CD4-positive, alpha-beta memory T cell (primary cell): ENCODE measurements around the gene NRCAM. TPM values are rescaled to one million over a fixed set of nuclear protein-coding genes. Genes with fewer than 3 reads are reported as not detected.

Experiments used
- CTCF ChIA-PET: fragments of 350-600 bp; sonication (Branson Sonifier 250); formaldehyde crosslinking; loops from one replicate; lab custom pipeline; 2021; ENCODE audit warnings: inconsistent platforms; ENCODE audit not compliant: partially characterized antibody; lab: Charles Lee
- POLR2A ChIA-PET: fragments of 350-600 bp; sonication (Branson Sonifier 250); formaldehyde crosslinking; loops from one replicate; lab custom pipeline; 2021; ENCODE audit not compliant: partially characterized antibody; lab: Charles Lee
- DNase-seq, 5 donors: peaks; one replicate each; pipeline versions ENCODE4 v3.0.0 to v3.0.0-alpha.2; 2020 to 2022; ENCODE audit warnings: mixed read lengths in 1 of 5
- H3K27ac ChIP-seq: one replicate; pipeline ENCODE4 v1.7.0; 2013; ENCODE audit warnings: low read depth, low read length
- H3K27me3 ChIP-seq: 2 replicates; pipeline ENCODE4 v1.7.0; 2013; ENCODE audit warnings: mild to moderate bottlenecking, low read length, moderate library complexity; ENCODE audit not compliant: insufficient read depth
- H3K36me3 ChIP-seq: 2 replicates; pipeline ENCODE4 v1.7.0; 2013; ENCODE audit warnings: mild to moderate bottlenecking, low read length, moderate library complexity; ENCODE audit not compliant: insufficient read depth
- H3K4me1 ChIP-seq: 2 replicates; pipeline ENCODE4 v1.7.0; 2013; ENCODE audit warnings: mild to moderate bottlenecking, low read length, moderate library complexity; ENCODE audit not compliant: insufficient read depth
- H3K4me3 ChIP-seq, 2 donors: one replicate each; pipeline ENCODE4 v1.7.0; 2013; ENCODE audit warnings: low read length in 2 of 2, mild to moderate bottlenecking in 1 of 2
- H3K9me3 ChIP-seq, 2 donors: one replicate each; pipeline ENCODE4 v1.7.0; 2013; ENCODE audit warnings: low read length in 2 of 2, control low read depth in 1 of 2; ENCODE audit not compliant: control insufficient read depth in 1 of 2
- H3K27ac Mint-ChIP-seq, 7 donors: one replicate each; pipeline ENCODE4 v1.8.0; 2020 to 2021; ENCODE audit warnings: mixed read lengths in 7 of 7, mild to moderate bottlenecking in 6 of 7, inconsistent platforms in 3 of 7, moderate library complexity in 3 of 7
- H3K27me3 Mint-ChIP-seq, 2 donors: one replicate each; pipeline ENCODE4 v1.8.0; 2020 to 2021; ENCODE audit warnings: mixed read lengths in 2 of 2
- H3K36me3 Mint-ChIP-seq, 2 donors: one replicate each; pipeline ENCODE4 v1.8.0; 2020 to 2021; ENCODE audit warnings: mixed read lengths in 2 of 2, inconsistent platforms in 1 of 2, mild to moderate bottlenecking in 1 of 2
- H3K4me1 Mint-ChIP-seq, 4 donors: one replicate each; pipeline ENCODE4 v1.8.0; 2020 to 2021; ENCODE audit warnings: mixed read lengths in 4 of 4, mild to moderate bottlenecking in 1 of 4
- H3K4me3 Mint-ChIP-seq, 8 donors: one replicate each; pipeline ENCODE4 v1.8.0; 2020 to 2021; ENCODE audit warnings: mixed read lengths in 8 of 8, mild to moderate bottlenecking in 7 of 8, moderate library complexity in 6 of 8, inconsistent platforms in 3 of 8
- H3K9me3 Mint-ChIP-seq, 8 donors: one replicate each; pipeline ENCODE4 v1.8.0; 2020 to 2021; ENCODE audit warnings: mixed read lengths in 8 of 8, mild to moderate bottlenecking in 5 of 8, inconsistent platforms in 3 of 8, moderate library complexity in 1 of 8
- intact Hi-C: fragments of 100-400 bp; cut with micrococcal nuclease; formaldehyde crosslinking; loops from one replicate; pipeline ENCODE4 v1.15.1; 2023
- polyA plus RNA-seq, 2 donors: library from polyadenylated mRNA; unstranded; fragments of 300-500 nt; fragmentation: Illumina TruSeq; gene quantifications; one replicate each; pipeline ENCODE4 v1.2.3, GENCODE V29; 2021
- total RNA-seq, 2 experiments: library from RNA; stranded (reverse); gene quantifications; one replicate each; pipeline ENCODE4 v1.2.3, GENCODE V29; 2021

Gene NRCAM
- total and polyA plus RNA-seq, 4 experiments from 2014 or later, result 0.22 to 0.41 (median 0.32) TPM; not detected in 1

DNA sequence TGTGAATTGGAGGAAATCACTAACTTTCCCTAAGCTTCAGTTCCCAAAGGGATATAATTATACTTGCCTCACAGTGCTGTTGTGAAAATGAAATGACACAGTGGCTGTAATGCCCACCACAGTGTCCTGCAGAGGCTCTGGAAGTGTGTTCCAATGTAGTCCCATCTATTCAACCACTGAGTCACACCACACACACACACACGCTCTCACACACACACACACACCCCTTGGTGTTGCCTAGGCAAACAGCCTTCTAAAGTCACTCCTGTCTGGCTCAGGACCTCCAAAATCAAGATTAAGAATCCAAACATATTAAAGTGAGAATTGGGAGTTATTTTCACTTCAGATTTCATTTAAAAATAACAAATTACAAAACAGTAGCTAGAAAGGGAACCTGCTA lies 73.3 kb downstream of the NRCAM start:
- H3K4me3 Mint-ChIP-seq, result no peak overlapping the region
- no peaks in the 10 kb centered on the region for H3K4me1 Mint-ChIP-seq
- peaks cover 0 to 2% of the 10 kb centered on the region in 2 donors for H3K27me3 Mint-ChIP-seq
- Histone ChIP-seq H3K9me3 (no peaks in the 10 kb centered on the region), H3K4me1 (no peaks in the 10 kb centered on the region), H3K27me3 (peaks cover 3% of the 10 kb centered on the region), H3K4me3 (no peak overlapping the region), H3K27ac (no peak overlapping the region), H3K36me3 (no peaks in the 10 kb centered on the region)
- DNase-seq, result no peak
- no peaks in the 10 kb centered on the region for H3K9me3 Mint-ChIP-seq
- CTCF ChIA-PET, result no interaction called here
- no peaks in the 10 kb centered on the region for H3K36me3 Mint-ChIP-seq
- no peak overlapping the region for H3K27ac Mint-ChIP-seq
- POLR2A ChIA-PET, result no interaction called here
- intact Hi-C loops, result no loop called here

- Mint-ChIP-seq H3K4me1 (no peaks in the 10 kb centered on the region), H3K27me3 (peaks cover 0 to 3% of the 10 kb centered on the region in 2 donors)
Measured at GRCh38 chr7:108380517-108380916, 75.7 kb downstream of the NRCAM start.

GRCh38 chr7:108376206-108376605 lies 80.0 kb downstream of the NRCAM start:
- Mint-ChIP-seq H3K27ac (no peak overlapping the region), H3K36me3 (no peaks in the 10 kb centered on the region), H3K9me3 (peaks cover 0 to 6% (median 0%) of the 10 kb centered on the region in 8 donors), H3K27me3 (peaks cover 1 to 2% of the 10 kb centered on the region in 2 donors), H3K4me1 (no peaks in the 10 kb centered on the region), H3K4me3 (no peak overlapping the region)
- ChIA-PET CTCF (no interaction called here), POLR2A (no interaction called here)
- DNase-seq, result no peak
- intact Hi-C loops, result no loop called here
- H3K4me3 ChIP-seq, result no peak overlapping the region
- no peaks in the 10 kb centered on the region for H3K4me1 ChIP-seq
- no peaks in the 10 kb centered on the region for H3K27me3 ChIP-seq
- H3K36me3 ChIP-seq, result no peaks in the 10 kb centered on the region
- no peak overlapping the region for H3K27ac ChIP-seq
- no peaks in the 10 kb centered on the region for H3K9me3 ChIP-seq

More at GRCh38 chr7:108380517-108380916, 75.7 kb downstream of the NRCAM start:
- no peaks in the 10 kb centered on the region for H3K9me3 ChIP-seq
- ChIA-PET POLR2A (no interaction called here), CTCF (interaction anchor here (1.3 kb wide), 1 partner anchor 201 kb away, joined by 3 read pairs; no protein-coding TSS in a partner anchor)
- H3K27ac ChIP-seq, result no peak overlapping the region
- H3K4me1 ChIP-seq, result no peaks in the 10 kb centered on the region
- no peaks in the 10 kb centered on the region for H3K36me3 ChIP-seq
- peaks cover 3% of the 10 kb centered on the region for H3K27me3 ChIP-seq
- H3K27ac Mint-ChIP-seq, result no peak overlapping the region
- intact Hi-C loops, result no loop called here
- no peak for DNase-seq
- no peaks in the 10 kb centered on the region for H3K36me3 Mint-ChIP-seq
- no peak overlapping the region for H3K4me3 Mint-ChIP-seq
- no peaks in the 10 kb centered on the region for H3K9me3 Mint-ChIP-seq
- H3K4me3 ChIP-seq, result no peak overlapping the region

- Mint-ChIP-seq H3K9me3 (peaks cover 0 to 6% (median 0%) of the 10 kb centered on the region in 8 donors), H3K27ac (no peak overlapping the region), H3K4me3 (no peak overlapping the region), H3K36me3 (no peaks in the 10 kb centered on the region), H3K27me3 (peaks cover 1 to 4% of the 10 kb centered on the region in 2 donors), H3K4me1 (no peaks in the 10 kb centered on the region)
- no peak for DNase-seq
- Histone ChIP-seq H3K36me3 (no peaks in the 10 kb centered on the region), H3K4me1 (no peaks in the 10 kb centered on the region), H3K27me3 (no peaks in the 10 kb centered on the region), H3K27ac (no peak overlapping the region), H3K4me3 (no peak overlapping the region), H3K9me3 (no peaks in the 10 kb centered on the region)
- CTCF ChIA-PET, result no interaction called here
- POLR2A ChIA-PET, result no interaction called here
- intact Hi-C loops, result no loop called here
Measured at GRCh38 chr7:108375668-108376067, 80.6 kb downstream of the NRCAM start.

GRCh38 chr7:108374899-108375298 lies 81.3 kb downstream of the NRCAM start:
- peaks cover 0 to 6% (median 0%) of the 10 kb centered on the region in 8 donors for H3K9me3 Mint-ChIP-seq
- no peak overlapping the region for H3K4me3 Mint-ChIP-seq
- intact Hi-C loops, result no loop called here
- Histone ChIP-seq H3K9me3 (no peaks in the 10 kb centered on the region), H3K27me3 (no peaks in the 10 kb centered on the region), H3K27ac (no peak overlapping the region), H3K4me3 (no peak overlapping the region), H3K4me1 (no peaks in the 10 kb centered on the region), H3K36me3 (no peaks in the 10 kb centered on the region)
- no peak for DNase-seq
- H3K27ac Mint-ChIP-seq, result no peak overlapping the region
- no peaks in the 10 kb centered on the region for H3K36me3 Mint-ChIP-seq
- ChIA-PET POLR2A (no interaction called here), CTCF (interaction anchor here (1.1 kb wide), 1 partner anchor 11 kb away, joined by 3 read pairs; no protein-coding TSS in a partner anchor)
- H3K27me3 Mint-ChIP-seq, result peaks cover 1 to 5% of the 10 kb centered on the region in 2 donors
- H3K4me1 Mint-ChIP-seq, result no peaks in the 10 kb centered on the region

DNA sequence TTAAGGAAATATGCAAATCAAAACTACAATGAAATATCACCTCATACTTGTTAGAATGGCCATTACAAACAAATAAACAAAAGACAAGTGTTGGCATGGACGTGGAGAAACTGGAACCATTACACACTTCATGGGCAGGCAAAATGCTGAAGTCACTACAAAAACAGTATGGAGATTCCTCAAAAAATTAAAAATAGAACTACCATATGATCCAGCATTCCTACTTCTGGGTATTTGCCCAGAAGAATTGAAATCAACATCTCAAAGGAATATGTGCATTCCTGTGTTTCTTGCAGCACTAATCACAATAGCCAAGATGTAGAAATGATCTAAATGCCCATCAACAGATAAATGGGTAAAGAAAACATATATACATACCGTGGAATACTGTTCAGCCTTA lies 83.6 kb downstream of the NRCAM start:
- Histone ChIP-seq H3K9me3 (no peaks in the 10 kb centered on the region), H3K27me3 (no peaks in the 10 kb centered on the region), H3K4me1 (no peaks in the 10 kb centered on the region), H3K36me3 (no peaks in the 10 kb centered on the region), H3K27ac (no peak overlapping the region), H3K4me3 (no peak overlapping the region)
- no peak for DNase-seq
- peaks cover 1 to 5% of the 10 kb centered on the region in 2 donors for H3K27me3 Mint-ChIP-seq
- ChIA-PET CTCF (no interaction called here), POLR2A (no interaction called here)
- H3K9me3 Mint-ChIP-seq, result peaks cover 0 to 6% (median 0%) of the 10 kb centered on the region in 8 donors
- no peaks in the 10 kb centered on the region for H3K36me3 Mint-ChIP-seq
- intact Hi-C loops, result no loop called here
- no peak overlapping the region for H3K27ac Mint-ChIP-seq
- H3K4me3 Mint-ChIP-seq, result no peak overlapping the region
- H3K4me1 Mint-ChIP-seq, result no peaks in the 10 kb centered on the region

GRCh38 chr7:108370616-108371015 lies 85.6 kb downstream of the NRCAM start:
- Mint-ChIP-seq H3K9me3 (peaks cover 0 to 6% (median 0%) of the 10 kb centered on the region in 8 donors), H3K4me1 (no peaks in the 10 kb centered on the region), H3K36me3 (no peaks in the 10 kb centered on the region), H3K4me3 (no peak overlapping the region), H3K27ac (no peak overlapping the region), H3K27me3 (peaks cover 2 to 5% of the 10 kb centered on the region in 2 donors)
- Histone ChIP-seq H3K27me3 (no peaks in the 10 kb centered on the region), H3K4me3 (no peak overlapping the region), H3K9me3 (no peaks in the 10 kb centered on the region), H3K4me1 (no peaks in the 10 kb centered on the region), H3K27ac (no peak overlapping the region), H3K36me3 (no peaks in the 10 kb centered on the region)
- intact Hi-C loops, result no loop called here
- no peak for DNase-seq
- ChIA-PET CTCF (no interaction called here), POLR2A (no interaction called here)
